ENCODE measurements around the gene FOXG1. TPM values are rescaled to one million over a fixed set of nuclear protein-coding genes. Genes with fewer than 3 reads are reported as not detected.

Gene FOXG1
- total and polyA plus RNA-seq, 2 donors (not counting 3 experiments of a cell fraction or from before 2014, with no cell fraction given): not detected

DNA sequence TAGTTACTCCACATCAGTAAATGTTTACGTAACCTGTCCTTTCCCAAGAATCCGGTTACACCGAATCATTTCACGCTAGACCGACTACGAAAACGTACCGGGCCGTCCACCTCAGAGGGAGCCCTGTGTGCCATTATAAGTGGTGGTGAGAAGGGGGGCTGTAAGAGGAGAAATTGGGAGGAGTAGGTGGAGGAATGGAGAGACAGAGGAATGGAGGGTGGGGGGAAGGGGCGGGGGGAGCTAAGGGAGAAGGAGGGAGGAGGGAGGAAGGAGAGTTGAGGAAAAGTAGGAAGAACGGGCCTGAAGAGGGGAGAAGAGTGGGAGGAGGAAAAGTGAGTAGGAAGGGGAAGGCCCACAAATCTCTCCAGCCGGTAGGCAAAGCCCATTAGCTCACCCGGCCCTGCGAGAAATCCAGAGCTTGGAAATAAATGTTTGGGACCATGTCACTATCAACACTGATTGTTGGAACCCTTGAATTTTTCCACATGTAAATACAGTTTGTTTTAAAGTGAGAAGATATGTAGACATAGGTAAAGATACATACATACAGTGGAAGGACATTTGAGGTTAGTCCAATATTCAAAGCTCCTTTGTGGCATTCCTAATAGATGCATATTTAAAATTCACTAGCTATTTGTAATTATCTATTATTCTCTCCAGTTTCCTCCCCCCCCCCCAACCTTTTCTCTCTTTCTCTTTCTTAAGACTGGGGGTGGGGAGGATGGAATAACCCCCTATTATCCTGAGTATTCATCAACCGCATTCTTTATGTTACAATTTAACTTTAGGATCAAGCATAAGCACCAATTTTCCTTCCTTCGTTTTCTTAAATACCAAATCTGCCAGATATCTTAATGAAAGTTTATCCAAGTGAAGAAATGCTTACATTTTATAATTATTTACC lies 2.1 kb upstream of the FOXG1 start:
- Histone ChIP-seq H3K27ac (ENCODE audit: insufficient read depth, low read depth, low read length) (no peak overlapping the region), H3K36me3 (ENCODE audit: control insufficient read depth in 2 of 2, extremely low read depth in 1 of 2, insufficient read depth in 2 of 2, low read length in 2 of 2) (no peaks in the 10 kb centered on the region), H3K79me2 (ENCODE audit: control insufficient read depth, insufficient read depth, low read length) (no peaks in the 10 kb centered on the region), H3K4me3 (replicated peaks in 1 of 3; ENCODE audit: insufficient read depth in 1 of 3, low read depth in 1 of 3, low read length in 3 of 3) (no peak overlapping the region), H3K9me1 (replicated peaks; ENCODE audit: control insufficient read depth, extremely low read depth, insufficient read depth, low read length) (no peaks in the 10 kb centered on the region), H3K9ac (replicated peaks; ENCODE audit: extremely low read depth, insufficient read depth, low read length) (no peak overlapping the region), H3K4me1 (ENCODE audit: control insufficient read depth, extremely low read depth, insufficient read depth, low read length) (peaks cover 6% of the 10 kb centered on the region), H4K20me1 (replicated peaks; ENCODE audit: control insufficient read depth, extremely low read depth, insufficient read depth, low read length) (no peaks in the 10 kb centered on the region), H3K4me2 (ENCODE audit: insufficient read depth, low read length) (no peak overlapping the region), H3K27me3 (ENCODE audit: control insufficient read depth in 2 of 2, insufficient read depth in 2 of 2, low read length in 2 of 2) (peaks cover 68 to 87% of the 10 kb centered on the region in 2 experiments), H3K9me3 (replicated peaks; ENCODE audit: control insufficient read depth, insufficient read depth, low read length) (no peaks in the 10 kb centered on the region), H2AFZ (ENCODE audit: low read depth, low read length) (no peak overlapping the region)
- no peak for DNase-seq (ENCODE audit: low read depth, low spot score)
- BruUV-seq (replicated peaks): no TSS peak
- no peak for FAIRE-seq
- ChIA-PET POLR2A (no interaction called here), CTCF (interaction anchor here (1.1 to 5.5 kb wide), 10 partner anchors 9 to 1506 kb away, joined by 3 to 34 read pairs (median 4); partner anchors contain the start of gene PRKD1)
- intact Hi-C loops (cut with micrococcal nuclease): loop anchor here (10.0 kb wide), 1 partner anchor 1160 kb away; the partner anchor contains the start of gene PRKD1
- no peak for TF ChIP-seq JUN (IDR thresholded peaks at IDR 0.05; ENCODE audit: borderline replicate concordance, insufficient read depth, insufficient read length, low read depth)
- no peak for TF ChIP-seq FOS (IDR thresholded peaks at IDR 0.05; ENCODE audit: borderline replicate concordance, insufficient read depth, low read length)
- TF ChIP-seq POLR2AphosphoS5 (IDR thresholded peaks at IDR 0.05; ENCODE audit: insufficient read depth, low read depth, low read length): no peak
- no peak for TF ChIP-seq MYC (IDR thresholded peaks at IDR 0.05; ENCODE audit: low read depth, low read length)
- TF ChIP-seq, protein P1, sequence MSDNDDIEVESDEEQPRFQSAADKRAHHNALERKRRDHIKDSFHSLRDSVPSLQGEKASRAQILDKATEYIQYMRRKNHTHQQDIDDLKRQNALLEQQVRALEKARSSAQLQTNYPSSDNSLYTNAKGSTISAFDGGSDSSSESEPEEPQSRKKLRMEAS (IDR thresholded peaks at IDR 0.05; ENCODE audit: insufficient read depth, insufficient read length): no peak
- no peak for TF ChIP-seq EZH2 (IDR thresholded peaks at IDR 0.05; ENCODE audit: borderline replicate concordance, low read depth, low read length, severe bottlenecking)
- no peak for TF ChIP-seq GATA2 (IDR thresholded peaks at IDR 0.05; ENCODE audit: insufficient read depth, insufficient read length, low read depth, low read length)
- no peak for TF ChIP-seq POLR2A (IDR thresholded peaks at IDR 0.05; ENCODE audit: low read depth, low read length)
- TF ChIP-seq, protein P2, sequence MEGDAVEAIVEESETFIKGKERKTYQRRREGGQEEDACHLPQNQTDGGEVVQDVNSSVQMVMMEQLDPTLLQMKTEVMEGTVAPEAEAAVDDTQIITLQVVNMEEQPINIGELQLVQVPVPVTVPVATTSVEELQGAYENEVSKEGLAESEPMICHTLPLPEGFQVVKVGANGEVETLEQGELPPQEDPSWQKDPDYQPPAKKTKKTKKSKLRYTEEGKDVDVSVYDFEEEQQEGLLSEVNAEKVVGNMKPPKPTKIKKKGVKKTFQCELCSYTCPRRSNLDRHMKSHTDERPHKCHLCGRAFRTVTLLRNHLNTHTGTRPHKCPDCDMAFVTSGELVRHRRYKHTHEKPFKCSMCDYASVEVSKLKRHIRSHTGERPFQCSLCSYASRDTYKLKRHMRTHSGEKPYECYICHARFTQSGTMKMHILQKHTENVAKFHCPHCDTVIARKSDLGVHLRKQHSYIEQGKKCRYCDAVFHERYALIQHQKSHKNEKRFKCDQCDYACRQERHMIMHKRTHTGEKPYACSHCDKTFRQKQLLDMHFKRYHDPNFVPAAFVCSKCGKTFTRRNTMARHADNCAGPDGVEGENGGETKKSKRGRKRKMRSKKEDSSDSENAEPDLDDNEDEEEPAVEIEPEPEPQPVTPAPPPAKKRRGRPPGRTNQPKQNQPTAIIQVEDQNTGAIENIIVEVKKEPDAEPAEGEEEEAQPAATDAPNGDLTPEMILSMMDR (IDR thresholded peaks at IDR 0.05; ENCODE audit: extremely low read depth in 1 of 2, insufficient read depth in 1 of 2, low read depth in 1 of 2, low read length in 2 of 2): no peak
- dilution Hi-C loops (cut with MboI; ENCODE audit: extremely low pct_ligation_motif_present, low sequenced_read_pairs): no loop called here

Data from endothelial cell of umbilical vein (primary cell).